HUES64 (cell line): ENCODE measurements around the gene MEGF11.
"Not testable (repeated sequence)": the region's sequence is repeated elsewhere in the genome, so short reads cannot be mapped to it uniquely, and the experiment has no call there.

ENCODE experiments used
- H3K27ac ChIP-seq: 2 replicates; pipeline ENCODE4 v1.7.0; 2013; ENCODE audit warnings: low read depth, low read length, inconsistent platforms
- H3K27me3 ChIP-seq: 2 replicates; pipeline ENCODE4 v1.6.1; 2013; ENCODE audit warnings: mild to moderate bottlenecking, low read length; ENCODE audit not compliant: insufficient read depth
- H3K36me3 ChIP-seq: 2 replicates; pipeline ENCODE4 v1.6.1; 2013; ENCODE audit warnings: mild to moderate bottlenecking, low read length; ENCODE audit not compliant: insufficient read depth
- H3K4me1 ChIP-seq: 2 replicates; pipeline ENCODE4 v1.6.1; 2013; ENCODE audit warnings: mild to moderate bottlenecking, low read length, moderate library complexity; ENCODE audit not compliant: insufficient read depth
- H3K4me3 ChIP-seq: 2 replicates; pipeline ENCODE4 v1.5.1; 2013; ENCODE audit warnings: mild to moderate bottlenecking, low read length, moderate library complexity
- H3K9ac ChIP-seq: 2 replicates; pipeline ENCODE4 v1.6.1; 2013; ENCODE audit warnings: mild to moderate bottlenecking, low read depth, low read length
- H3K9me3 ChIP-seq: 2 replicates; pipeline ENCODE4 v1.6.1; 2013; ENCODE audit warnings: low read depth, low read length; ENCODE audit not compliant: insufficient read depth
- WGBS: fragments of 150-250, 120-280 bp; methylation state at CpG from one replicate; pipeline ENCODE4 v1.1.7; 2013; ENCODE audit warnings: missing lambda C conversion rate; 5-methylcytosine and 5-hydroxymethylcytosine counted together

MEGF11 gene

DNA sequence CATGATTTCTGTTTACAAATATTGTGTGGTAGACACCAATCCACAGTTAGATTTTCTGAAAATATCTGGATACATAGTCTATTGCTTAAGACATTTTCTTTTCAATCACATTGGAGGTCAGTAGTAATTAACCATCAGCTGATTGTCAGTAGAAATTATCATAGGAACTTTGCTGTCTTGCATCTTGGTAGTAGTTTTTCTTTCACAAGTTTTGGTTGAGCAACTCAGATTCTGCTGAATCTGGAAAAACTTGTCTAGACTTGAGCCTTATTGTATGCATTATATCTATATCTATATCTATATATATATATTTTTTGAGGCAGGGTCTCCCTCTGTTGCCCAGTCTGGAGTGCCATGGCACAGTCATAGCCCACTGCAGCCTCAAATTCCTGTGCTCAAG, 380.3 kb downstream of the MEGF11 start:
- Histone ChIP-seq H3K9ac (no peak overlapping the region), H3K27ac (no peak overlapping the region), H3K4me3 (no peak overlapping the region), H3K9me3 (no peaks in the 10 kb centered on the region), H3K4me1 (peaks cover 13% of the 10 kb centered on the region), H3K36me3 (peaks cover 43% of the 10 kb centered on the region), H3K27me3 (no peaks in the 10 kb centered on the region)

- not testable (repeated sequence) for H3K4me3 ChIP-seq, H3K9me3 ChIP-seq, H3K27ac ChIP-seq, H3K27me3 ChIP-seq, H3K9ac ChIP-seq
- peaks cover 36% of the 10 kb centered on the region for H3K36me3 ChIP-seq
- WGBS = 92% methylated on average over 5 of the region's 5 CpGs
- peaks cover 13% of the 10 kb centered on the region for H3K4me1 ChIP-seq
Measured at GRCh38 chr15:65872596-65872995, 381.0 kb downstream of the MEGF11 start.

DNA sequence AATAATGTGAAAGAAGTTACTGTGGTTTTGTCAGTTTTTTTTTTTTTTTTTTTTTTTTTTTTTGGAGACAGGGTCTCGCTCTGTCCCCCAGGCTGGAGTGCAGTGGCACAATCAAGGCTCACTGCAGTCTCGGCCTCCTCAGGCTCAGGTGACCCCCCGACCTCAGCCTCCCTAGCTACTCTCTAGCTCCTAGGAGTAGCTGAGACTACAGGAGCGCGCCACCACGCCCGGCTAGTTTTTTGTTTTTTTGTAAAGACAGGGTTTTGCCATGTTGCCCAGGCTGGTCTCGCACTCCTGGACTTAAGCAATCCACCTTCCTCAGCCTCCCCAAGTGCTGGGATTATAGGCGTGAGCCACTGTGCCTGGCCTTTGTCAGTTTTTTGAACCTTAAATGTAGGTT, 381.7 kb downstream of the MEGF11 start:
- peaks cover 13% of the 10 kb centered on the region for H3K4me1 ChIP-seq
- 93% methylated on average over 9 of the region's 9 CpGs for WGBS
- not testable (repeated sequence) for H3K9me3 ChIP-seq, H3K27ac ChIP-seq, H3K27me3 ChIP-seq, H3K9ac ChIP-seq, H3K4me3 ChIP-seq
- H3K36me3 ChIP-seq = peaks cover 29% of the 10 kb centered on the region

DNA sequence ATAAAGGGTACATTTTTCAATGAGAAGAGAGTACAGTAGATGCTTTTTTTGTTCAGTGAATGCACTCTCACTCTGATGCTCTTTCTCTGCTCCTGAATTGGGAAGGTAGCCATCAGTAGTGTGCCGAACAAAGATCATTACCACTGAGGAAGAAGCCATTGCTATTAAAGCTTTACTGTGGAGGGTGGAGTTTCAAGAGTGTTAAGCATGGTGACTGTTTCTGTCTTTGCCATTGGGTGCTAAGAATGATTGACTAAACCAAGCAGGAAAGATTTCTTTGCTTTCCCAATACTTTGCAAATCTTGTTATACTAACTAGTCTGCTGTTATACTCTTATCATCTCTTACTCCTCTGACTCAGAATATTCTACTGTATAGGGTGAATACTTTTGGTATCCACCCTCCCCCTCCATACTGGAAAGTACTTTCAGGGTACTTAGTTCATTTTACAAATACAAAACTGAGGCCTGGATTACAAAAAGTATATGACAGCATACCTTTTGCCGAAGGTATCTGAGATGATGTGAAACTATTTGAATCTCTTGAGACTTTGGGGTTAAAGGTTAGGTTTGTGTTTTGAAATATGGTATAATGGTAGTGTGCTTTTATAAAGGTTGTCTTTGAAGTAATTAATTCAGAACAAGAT, 382.5 kb downstream of the MEGF11 start:
- no peak overlapping the region for H3K27ac ChIP-seq
- H3K9ac ChIP-seq = peak overlapping the region; percentile 86; the same call in 1 of the 2 replicates
- 49% methylated on average over 2 of the region's 2 CpGs for WGBS
- no peaks in the 10 kb centered on the region for H3K9me3 ChIP-seq
- no peaks in the 10 kb centered on the region for H3K27me3 ChIP-seq
- peaks cover 13% of the 10 kb centered on the region for H3K4me1 ChIP-seq
- peak overlapping the region; percentile 81 for H3K4me3 ChIP-seq
- peaks cover 22% of the 10 kb centered on the region; the same call in 1 of the 2 replicates for H3K36me3 ChIP-seq

- under 1% methylated on average over 36 of the region's 43 CpGs for WGBS
- H3K9me3 ChIP-seq = no peaks in the 10 kb centered on the region
- peaks cover 13% of the 10 kb centered on the region for H3K4me1 ChIP-seq
- H3K4me3 ChIP-seq = peak overlapping the region; percentile 81
- H3K36me3 ChIP-seq = peaks cover 14% of the 10 kb centered on the region; the same call in 1 of the 2 replicates
- H3K27me3 ChIP-seq = no peaks in the 10 kb centered on the region
- peak overlapping the region; percentile 86 for H3K9ac ChIP-seq
- H3K27ac ChIP-seq = peak overlapping the region; percentile 89
Measured at GRCh38 chr15:65869954-65870871, 383.3 kb downstream of the MEGF11 start.

- no peaks in the 10 kb centered on the region for H3K27me3 ChIP-seq
- H3K36me3 ChIP-seq = 0 out of 2 replicates have a peak, but pooled peaks cover 6% of the 10 kb centered on the region
- WGBS = under 1% methylated on average over 62 of the region's 62 CpGs
- H3K27ac ChIP-seq = peak within 1 kb of the TSS; percentile 89
- peaks cover 13% of the 10 kb centered on the region for H3K4me1 ChIP-seq
- no peaks in the 10 kb centered on the region for H3K9me3 ChIP-seq
- H3K4me3 ChIP-seq = peak within 1 kb of the TSS; percentile 81
- H3K9ac ChIP-seq = peak within 1 kb of the TSS; percentile 86
Measured at GRCh38 chr15:65869126-65869953, 384.2 kb downstream of the MEGF11 start, which contains the start of gene RAB11A. Gene RAB11A (plus strand): TSS chr15:65869491. CDS start chr15:65869586, 95 bp downstream.

DNA sequence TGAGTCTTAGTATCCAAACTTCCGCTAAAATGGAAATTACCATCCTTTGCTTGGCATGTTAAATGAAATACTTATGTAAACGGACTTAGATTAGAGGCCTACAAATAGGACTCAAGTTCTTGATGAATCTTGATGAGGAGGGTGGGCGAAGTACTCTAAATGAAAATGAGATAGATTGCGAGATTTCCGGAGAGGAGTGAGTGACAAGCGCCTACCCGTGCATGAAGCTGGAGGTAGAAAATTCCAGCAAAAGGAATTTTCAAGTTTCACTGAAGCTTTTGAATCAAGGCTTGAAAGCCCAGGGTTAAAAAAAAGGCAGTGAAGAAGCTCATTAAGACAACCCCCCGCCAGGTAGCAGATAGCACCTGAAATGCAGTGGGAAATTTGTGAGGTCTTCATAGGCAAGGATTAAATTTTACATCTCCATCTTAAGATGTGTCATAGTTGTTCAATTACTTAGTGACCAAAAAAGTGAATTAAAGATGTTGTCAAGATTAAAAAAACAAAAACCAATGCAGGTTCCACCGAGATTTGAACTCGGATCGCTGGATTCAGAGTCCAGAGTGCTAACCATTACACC, 384.9 kb downstream of the MEGF11 start:
- H3K9ac ChIP-seq = no peak overlapping the region
- H3K27ac ChIP-seq = no peak overlapping the region
- peaks cover 13% of the 10 kb centered on the region for H3K4me1 ChIP-seq
- WGBS = 62% methylated on average over 11 of the region's 11 CpGs
- H3K4me3 ChIP-seq = peak overlapping the region; percentile 81
- H3K9me3 ChIP-seq = no peaks in the 10 kb centered on the region
- no peaks in the 10 kb centered on the region for H3K27me3 ChIP-seq
- no peaks in the 10 kb centered on the region for H3K36me3 ChIP-seq

DNA sequence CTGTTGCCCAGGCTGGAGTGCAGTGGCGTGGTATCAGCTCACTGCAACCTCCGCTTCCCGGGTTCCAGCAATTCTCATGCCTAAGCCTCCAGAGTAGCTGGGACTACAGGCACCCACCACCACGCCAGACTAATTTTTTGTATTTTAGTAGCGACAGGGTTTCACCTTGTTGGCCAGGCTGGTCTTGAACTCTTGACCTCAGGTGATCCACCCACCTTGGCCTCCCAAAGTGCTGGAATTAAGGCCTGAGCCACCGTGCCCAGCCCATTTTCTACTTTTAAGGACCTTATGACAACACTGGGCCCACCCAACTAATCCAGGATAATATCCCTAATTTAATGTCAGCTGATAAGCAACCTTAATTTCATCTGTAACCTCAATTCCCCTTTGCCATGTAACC, 385.6 kb downstream of the MEGF11 start:
- H3K9me3 ChIP-seq, H3K36me3 ChIP-seq, H3K27ac ChIP-seq, H3K9ac ChIP-seq, H3K4me3 ChIP-seq, H3K27me3 ChIP-seq: not testable (repeated sequence)
- 92% methylated on average over 6 of the region's 6 CpGs for WGBS
- H3K4me1 ChIP-seq = peaks cover 16% of the 10 kb centered on the region

- H3K4me3 ChIP-seq = no peak overlapping the region
Measured at GRCh38 chr15:65867244-65867643, 386.3 kb downstream of the MEGF11 start.

GRCh38 chr15:65863106-65863505, 390.4 kb downstream of the MEGF11 start:
- Histone ChIP-seq H3K27ac (no peak overlapping the region; the same call in 1 of the 2 replicates), H3K9ac (no peak overlapping the region), H3K27me3 (no peaks in the 10 kb centered on the region), H3K36me3 (no peaks in the 10 kb centered on the region), H3K9me3 (no peaks in the 10 kb centered on the region), H3K4me3 (no peak overlapping the region), H3K4me1 (peaks cover 4% of the 10 kb centered on the region; the same call in 1 of the 2 replicates)
- WGBS = 92% methylated on average over 6 of the region's 6 CpGs

More at GRCh38 chr15:65867244-65867643, 386.3 kb downstream of the MEGF11 start:
- Histone ChIP-seq H3K9ac (no peak overlapping the region), H3K27me3 (no peaks in the 10 kb centered on the region), H3K4me1 (peaks cover 18% of the 10 kb centered on the region), H3K9me3 (no peaks in the 10 kb centered on the region), H3K27ac (no peak overlapping the region), H3K36me3 (no peaks in the 10 kb centered on the region)
- 100% methylated on average over 3 of the region's 3 CpGs for WGBS
